ENCODE results near the gene VPS13A.

VPS13A gene

GRCh38 chr9:77451507-77451906, 274.2 kb downstream of the VPS13A start:
- Histone ChIP-seq H3K4me3 (ENCODE audit: control insufficient read depth in 1 of 7, extremely low read depth in 1 of 7, insufficient read depth in 4 of 7, low read depth in 2 of 7, low read length in 6 of 7) (no peak overlapping the region), H3K27ac (ENCODE audit: insufficient read depth in 1 of 2, low read depth in 1 of 2, low read length in 2 of 2, poor library complexity in 1 of 2, severe bottlenecking in 2 of 2) (no peak overlapping the region), H3K36me3 (ENCODE audit: control insufficient read depth in 4 of 4, insufficient read depth in 4 of 4, low read length in 3 of 4) (no peaks in the 10 kb centered on the region), H3K9me3 (ENCODE audit: control extremely low read depth in 1 of 5, control insufficient read depth in 4 of 5, insufficient read depth in 2 of 5, low read depth in 1 of 5, low read length in 4 of 5) (peaks cover 0 to 4% (median 0%) of the 10 kb centered on the region in 5 experiments), H3K27me3 (replicated peaks in 2 of 5; ENCODE audit: control insufficient read depth in 4 of 5, insufficient read depth in 5 of 5, low read length in 4 of 5) (no peaks in the 10 kb centered on the region), H3K4me1 (ENCODE audit: control extremely low read depth in 1 of 4, control insufficient read depth in 4 of 4, insufficient read depth in 4 of 4, low read length in 3 of 4) (peaks cover 5 to 20% (median 9%) of the 10 kb centered on the region in 4 experiments)
- DNase-seq: no peak
- ChIA-PET POLR2A (no interaction called here), CTCF (interaction anchor here (1.3 kb wide), 1 partner anchor 10 kb away, joined by 3 read pairs; no protein-coding TSS in a partner anchor)
- 100% methylated on average over 3 of the region's 4 CpGs for WGBS (ENCODE audit: insufficient coverage)

DNA sequence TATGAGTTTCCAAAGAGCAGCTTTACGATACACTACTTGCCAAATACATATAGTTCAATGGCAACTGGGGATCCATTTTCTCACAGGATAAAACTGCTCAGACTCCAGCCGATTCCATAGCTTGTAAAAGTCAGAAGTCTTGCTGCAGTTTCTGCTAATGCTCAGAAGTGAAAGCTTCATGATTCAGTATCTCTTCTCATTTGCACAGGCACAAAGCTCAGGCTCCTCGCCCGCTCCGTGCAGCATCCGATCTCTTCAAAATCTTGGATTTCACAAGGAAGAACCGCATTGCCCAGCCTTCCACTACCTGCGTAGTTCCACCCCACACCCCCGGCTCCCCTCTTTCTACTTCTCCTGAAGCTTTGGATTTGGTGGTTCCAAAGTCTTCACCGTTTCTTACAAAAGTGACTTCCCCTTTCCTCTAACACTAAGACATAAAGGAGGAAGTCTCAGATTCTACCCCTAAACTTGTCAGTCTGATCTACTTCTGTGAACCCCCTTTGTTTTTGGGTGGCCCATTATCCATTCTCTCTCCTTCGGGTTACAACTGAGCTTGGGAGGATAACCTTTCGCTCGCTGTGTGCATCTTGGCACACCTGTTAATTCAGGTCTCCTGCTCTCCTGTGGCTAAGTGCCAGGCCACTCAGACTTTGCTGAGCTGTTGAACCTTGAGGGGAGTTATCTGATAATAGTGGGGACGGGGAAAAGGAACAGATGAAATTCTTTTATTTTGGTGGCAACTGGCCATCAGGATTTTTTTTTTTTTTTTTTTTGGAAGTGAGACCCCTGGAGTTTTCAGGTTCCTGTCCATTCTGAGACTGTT, 276.7 kb downstream of the VPS13A start:
- peaks cover 5 to 20% (median 9%) of the 10 kb centered on the region in 4 experiments for H3K4me1 ChIP-seq (ENCODE audit: control extremely low read depth in 1 of 4, control insufficient read depth in 4 of 4, insufficient read depth in 4 of 4, low read length in 3 of 4)
- peak overlapping the region in 6 of 7 experiments; percentile 36 to 83 (median 58) for H3K4me3 ChIP-seq (ENCODE audit: control insufficient read depth in 1 of 7, extremely low read depth in 1 of 7, insufficient read depth in 4 of 7, low read depth in 2 of 7, low read length in 6 of 7)
- no peaks in the 10 kb centered on the region for H3K36me3 ChIP-seq (ENCODE audit: control insufficient read depth in 4 of 4, insufficient read depth in 4 of 4, low read length in 3 of 4)
- peaks cover 0 to 3% (median 0%) of the 10 kb centered on the region in 5 experiments for H3K9me3 ChIP-seq (ENCODE audit: control extremely low read depth in 1 of 5, control insufficient read depth in 4 of 5, insufficient read depth in 2 of 5, low read depth in 1 of 5, low read length in 4 of 5)
- H3K27ac ChIP-seq (ENCODE audit: insufficient read depth in 1 of 2, low read depth in 1 of 2, low read length in 2 of 2, poor library complexity in 1 of 2, severe bottlenecking in 2 of 2): no peak overlapping the region
- no peaks in the 10 kb centered on the region for H3K27me3 ChIP-seq (replicated peaks in 2 of 5; ENCODE audit: control insufficient read depth in 4 of 5, insufficient read depth in 5 of 5, low read length in 4 of 5)
- POLR2A ChIA-PET: interaction anchor here (0.5 kb wide), 1 partner anchor 70 kb away, joined by 3 read pairs; no protein-coding TSS in a partner anchor
- CTCF ChIA-PET: interaction anchor here (0.6 to 9.6 kb wide), 12 partner anchors 10 to 299 kb away, joined by 3 to 75 read pairs (median 4); no protein-coding TSS in a partner anchor
- peak; percentile 26 to 82 (median 73) for DNase-seq
- WGBS (ENCODE audit: insufficient coverage): 37% methylated on average over 13 of the region's 14 CpGs

- H3K4me1 ChIP-seq (ENCODE audit: control extremely low read depth in 1 of 4, control insufficient read depth in 4 of 4, insufficient read depth in 4 of 4, low read length in 3 of 4): peaks cover 5 to 20% (median 9%) of the 10 kb centered on the region in 4 experiments
- no peak for DNase-seq
- H3K27me3 ChIP-seq (replicated peaks in 2 of 5; ENCODE audit: control insufficient read depth in 4 of 5, insufficient read depth in 5 of 5, low read length in 4 of 5): no peaks in the 10 kb centered on the region
- no peak overlapping the region for H3K27ac ChIP-seq (ENCODE audit: insufficient read depth in 1 of 2, low read depth in 1 of 2, low read length in 2 of 2, poor library complexity in 1 of 2, severe bottlenecking in 2 of 2)
- 100% methylated on average over 1 of the region's 3 CpGs for WGBS (ENCODE audit: insufficient coverage)
- peaks cover 0 to 3% (median 0%) of the 10 kb centered on the region in 5 experiments for H3K9me3 ChIP-seq (ENCODE audit: control extremely low read depth in 1 of 5, control insufficient read depth in 4 of 5, insufficient read depth in 2 of 5, low read depth in 1 of 5, low read length in 4 of 5)
- CTCF ChIA-PET: interaction anchor here (0.6 to 9.6 kb wide), 11 partner anchors 11 to 299 kb away, joined by 3 to 75 read pairs (median 4); no protein-coding TSS in a partner anchor
- no peaks in the 10 kb centered on the region for H3K36me3 ChIP-seq (ENCODE audit: control insufficient read depth in 4 of 4, insufficient read depth in 4 of 4, low read length in 3 of 4)
- POLR2A ChIA-PET: no interaction called here
- H3K4me3 ChIP-seq (ENCODE audit: control insufficient read depth in 1 of 7, extremely low read depth in 1 of 7, insufficient read depth in 4 of 7, low read depth in 2 of 7, low read length in 6 of 7): no peak overlapping the region
Observed at GRCh38 chr9:77454663-77455062, 277.3 kb downstream of the VPS13A start.

DNA sequence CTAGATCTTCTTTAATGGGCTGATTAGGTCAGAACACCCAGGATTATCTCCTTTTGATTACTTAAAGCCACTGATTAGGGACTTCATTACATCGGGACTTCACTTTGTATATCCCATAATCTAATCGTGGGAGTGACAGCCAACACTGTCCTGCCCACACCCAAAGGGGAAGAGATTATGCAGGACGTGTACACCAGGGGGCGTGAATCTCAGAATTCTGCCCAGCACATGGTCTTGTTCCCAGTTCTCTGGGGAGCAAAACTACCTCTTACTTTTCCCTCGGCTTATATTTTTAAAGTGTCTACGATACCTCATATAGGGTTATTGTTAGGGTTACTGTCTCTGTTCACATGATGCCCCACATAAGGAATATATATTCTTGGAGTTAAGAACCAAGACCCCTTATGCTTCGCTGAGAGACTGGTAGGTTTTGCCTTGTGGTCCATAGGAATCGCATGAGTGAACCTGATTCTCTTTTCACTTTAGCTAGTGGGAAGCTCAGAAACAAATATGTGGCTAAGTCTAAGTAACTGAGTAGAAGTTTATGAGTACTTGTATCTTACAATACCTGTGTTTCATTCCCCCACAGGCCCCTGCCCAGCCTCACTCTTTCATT, 278.1 kb downstream of the VPS13A start:
- ChIA-PET CTCF (interaction anchor here (1.0 to 9.6 kb wide), 7 partner anchors 12 to 387 kb away, joined by 3 to 75 read pairs (median 9); partner anchors contain the start of gene GNA14), POLR2A (no interaction called here)
- Histone ChIP-seq H3K4me1 (ENCODE audit: control extremely low read depth in 1 of 4, control insufficient read depth in 4 of 4, insufficient read depth in 4 of 4, low read length in 3 of 4) (peaks cover 5 to 20% (median 9%) of the 10 kb centered on the region in 4 experiments), H3K27ac (ENCODE audit: insufficient read depth in 1 of 2, low read depth in 1 of 2, low read length in 2 of 2, poor library complexity in 1 of 2, severe bottlenecking in 2 of 2) (no peak overlapping the region), H3K36me3 (ENCODE audit: control insufficient read depth in 4 of 4, insufficient read depth in 4 of 4, low read length in 3 of 4) (no peaks in the 10 kb centered on the region), H3K9me3 (ENCODE audit: control extremely low read depth in 1 of 5, control insufficient read depth in 4 of 5, insufficient read depth in 2 of 5, low read depth in 1 of 5, low read length in 4 of 5) (peaks cover 0 to 2% (median 0%) of the 10 kb centered on the region in 5 experiments), H3K4me3 (ENCODE audit: control insufficient read depth in 1 of 7, extremely low read depth in 1 of 7, insufficient read depth in 4 of 7, low read depth in 2 of 7, low read length in 6 of 7) (no peak overlapping the region), H3K27me3 (replicated peaks in 2 of 5; ENCODE audit: control insufficient read depth in 4 of 5, insufficient read depth in 5 of 5, low read length in 4 of 5) (no peaks in the 10 kb centered on the region)
- DNase-seq: peak; percentile 36 to 49 (median 38)
- 68% methylated on average over 6 of the region's 8 CpGs for WGBS (ENCODE audit: insufficient coverage)

- Histone ChIP-seq H3K27me3 (replicated peaks in 2 of 5; ENCODE audit: control insufficient read depth in 4 of 5, insufficient read depth in 5 of 5, low read length in 4 of 5) (no peaks in the 10 kb centered on the region), H3K4me1 (ENCODE audit: control extremely low read depth in 1 of 4, control insufficient read depth in 4 of 4, insufficient read depth in 4 of 4, low read length in 3 of 4) (peaks cover 5 to 20% (median 9%) of the 10 kb centered on the region in 4 experiments), H3K36me3 (ENCODE audit: control insufficient read depth in 4 of 4, insufficient read depth in 4 of 4, low read length in 3 of 4) (no peaks in the 10 kb centered on the region), H3K27ac (ENCODE audit: insufficient read depth in 1 of 2, low read depth in 1 of 2, low read length in 2 of 2, poor library complexity in 1 of 2, severe bottlenecking in 2 of 2) (no peak overlapping the region), H3K9me3 (ENCODE audit: control extremely low read depth in 1 of 5, control insufficient read depth in 4 of 5, insufficient read depth in 2 of 5, low read depth in 1 of 5, low read length in 4 of 5) (no peaks in the 10 kb centered on the region), H3K4me3 (ENCODE audit: control insufficient read depth in 1 of 7, extremely low read depth in 1 of 7, insufficient read depth in 4 of 7, low read depth in 2 of 7, low read length in 6 of 7) (no peak overlapping the region)
- ChIA-PET CTCF (interaction anchor here (0.6 to 9.6 kb wide), 29 partner anchors 11 to 759 kb away, joined by 3 to 75 read pairs (median 4); partner anchors contain the start of gene GNA14), POLR2A (no interaction called here)
- peak; percentile 85 to 93 (median 88) for DNase-seq
- WGBS (ENCODE audit: insufficient coverage): 59% methylated on average over 3 of the region's 10 CpGs
Observed at GRCh38 chr9:77456829-77457437, 279.6 kb downstream of the VPS13A start.

- Histone ChIP-seq H3K4me3 (ENCODE audit: control insufficient read depth in 1 of 7, extremely low read depth in 1 of 7, insufficient read depth in 4 of 7, low read depth in 2 of 7, low read length in 6 of 7) (no peak overlapping the region), H3K9me3 (ENCODE audit: control extremely low read depth in 1 of 5, control insufficient read depth in 4 of 5, insufficient read depth in 2 of 5, low read depth in 1 of 5, low read length in 4 of 5) (no peaks in the 10 kb centered on the region), H3K36me3 (ENCODE audit: control insufficient read depth in 4 of 4, insufficient read depth in 4 of 4, low read length in 3 of 4) (no peaks in the 10 kb centered on the region), H3K27ac (ENCODE audit: insufficient read depth in 1 of 2, low read depth in 1 of 2, low read length in 2 of 2, poor library complexity in 1 of 2, severe bottlenecking in 2 of 2) (no peak overlapping the region), H3K27me3 (replicated peaks in 2 of 5; ENCODE audit: control insufficient read depth in 4 of 5, insufficient read depth in 5 of 5, low read length in 4 of 5) (no peaks in the 10 kb centered on the region), H3K4me1 (ENCODE audit: control extremely low read depth in 1 of 4, control insufficient read depth in 4 of 4, insufficient read depth in 4 of 4, low read length in 3 of 4) (peaks cover 5 to 19% (median 9%) of the 10 kb centered on the region in 4 experiments)
- 79% methylated on average over 10 of the region's 15 CpGs for WGBS (ENCODE audit: insufficient coverage)
- ChIA-PET POLR2A (no interaction called here), CTCF (interaction anchor here (0.6 to 9.6 kb wide), 19 partner anchors 10 to 670 kb away, joined by 3 to 75 read pairs (median 4); partner anchors contain the start of gene GNA14)
- peak; percentile 64 to 81 (median 77) for DNase-seq
Observed at GRCh38 chr9:77457916-77458592, 280.7 kb downstream of the VPS13A start.

All from common myeloid progenitor, CD34-positive (primary cell).